Epidermal melanocyte (primary cell): ENCODE data around the gene PNPLA1.

Source experiments
- DNase-seq: peaks from one replicate; pipeline ENCODE4 v3.0.0; 2011; ENCODE audit warnings: low spot score; ENCODE audit not compliant: insufficient read length

Gene PNPLA1

DNA sequence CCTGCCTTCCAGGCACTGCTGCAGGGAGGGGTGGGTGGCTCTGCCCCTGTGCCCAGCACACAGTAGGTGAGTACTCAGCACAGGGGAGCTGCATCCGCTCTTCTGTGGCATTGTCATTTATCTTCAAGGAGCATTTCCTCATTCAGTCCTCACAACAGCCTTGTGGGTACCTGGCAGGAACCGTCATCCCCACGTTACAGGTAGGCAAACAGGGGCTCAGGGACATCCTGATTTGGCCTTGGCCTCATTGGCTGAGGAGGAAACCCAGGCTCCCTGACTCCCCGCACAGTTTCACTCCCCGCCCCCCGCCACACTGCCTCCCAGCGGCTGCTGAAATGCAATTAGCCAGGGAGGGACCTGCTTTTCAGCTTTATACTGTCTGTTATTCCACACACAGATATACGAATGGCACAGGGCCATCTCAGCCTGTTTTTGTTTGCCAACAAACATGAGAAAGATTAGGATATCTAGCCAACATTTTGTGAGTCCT lies 24.2 kb upstream of the PNPLA1 start:
- DNase-seq = no peak

DNA sequence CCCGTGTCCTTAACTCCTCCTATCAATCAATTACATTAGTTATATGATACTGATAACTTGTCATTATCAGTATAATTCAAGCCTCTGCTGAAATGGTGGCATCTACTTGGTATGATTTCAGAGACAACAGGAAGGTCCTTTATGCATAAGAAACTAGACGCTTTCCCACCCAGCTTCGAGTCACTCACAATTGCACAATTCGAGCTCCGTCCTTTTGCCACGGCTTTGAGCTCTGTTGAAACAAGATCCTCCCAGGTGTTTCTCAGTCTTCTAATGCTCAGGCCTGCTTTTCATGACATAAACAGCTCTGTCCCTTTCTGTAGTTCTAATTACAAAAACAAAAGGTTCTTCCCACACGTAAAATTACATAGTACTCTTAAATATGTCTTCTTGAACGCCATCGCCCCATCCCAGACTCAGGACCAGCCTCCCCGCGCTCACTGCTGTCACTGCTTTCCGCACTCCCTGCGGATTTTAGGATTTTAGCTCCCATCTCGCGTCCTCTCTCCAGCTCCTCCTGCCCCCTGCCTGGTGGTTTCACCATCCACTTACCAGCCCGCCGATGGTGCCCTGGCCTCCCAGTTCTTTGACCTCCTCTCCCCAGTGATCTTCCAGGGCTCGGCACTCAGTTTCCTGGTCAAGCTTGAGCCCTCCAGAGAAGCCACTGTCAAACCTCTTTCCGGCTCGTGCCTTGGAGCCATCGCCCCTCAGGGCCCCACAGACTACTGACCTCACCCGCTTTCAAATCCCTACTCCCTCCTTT lies 23.2 kb upstream of the PNPLA1 start:
- no peak for DNase-seq

DNA sequence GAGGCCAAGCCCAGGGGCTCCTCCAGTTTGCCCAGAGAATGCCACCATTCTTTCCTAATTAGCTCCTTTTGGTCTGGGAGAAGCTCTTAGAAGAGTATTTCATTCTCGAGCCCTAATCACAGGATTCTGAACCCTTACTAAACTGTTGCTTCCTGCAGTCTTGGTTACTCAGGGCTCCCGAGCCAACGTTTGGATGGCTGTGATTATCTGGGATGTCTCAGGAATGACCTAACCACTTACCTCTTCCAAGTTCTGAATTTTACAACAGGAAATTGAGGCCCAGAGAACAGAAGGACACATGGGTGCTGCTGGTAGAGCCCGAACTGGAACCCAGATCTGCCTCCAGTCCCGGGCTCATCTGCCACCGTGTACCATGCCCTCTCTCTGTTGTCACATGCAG lies 22.2 kb upstream of the PNPLA1 start:
- no peak for DNase-seq

DNA sequence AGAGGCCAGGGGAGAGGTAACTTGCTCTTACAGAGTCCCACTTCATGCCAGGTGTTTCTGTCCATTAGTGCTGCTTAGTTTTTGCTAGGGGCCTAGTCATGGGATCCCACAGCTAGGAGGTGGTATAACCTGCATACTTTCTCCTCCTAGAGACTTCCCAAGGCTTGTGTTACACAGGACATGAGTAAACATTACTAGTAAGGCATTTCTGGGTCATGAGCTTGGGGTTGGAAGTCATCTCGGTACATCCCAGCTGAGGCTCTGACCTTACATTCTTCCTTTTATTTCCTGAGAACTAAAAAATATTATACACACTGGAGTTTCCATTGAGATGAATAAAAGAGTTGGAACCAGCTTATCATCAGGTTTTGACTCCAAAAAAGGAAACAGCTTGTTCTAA lies 20.9 kb upstream of the PNPLA1 start:
- DNase-seq = no peak

DNA sequence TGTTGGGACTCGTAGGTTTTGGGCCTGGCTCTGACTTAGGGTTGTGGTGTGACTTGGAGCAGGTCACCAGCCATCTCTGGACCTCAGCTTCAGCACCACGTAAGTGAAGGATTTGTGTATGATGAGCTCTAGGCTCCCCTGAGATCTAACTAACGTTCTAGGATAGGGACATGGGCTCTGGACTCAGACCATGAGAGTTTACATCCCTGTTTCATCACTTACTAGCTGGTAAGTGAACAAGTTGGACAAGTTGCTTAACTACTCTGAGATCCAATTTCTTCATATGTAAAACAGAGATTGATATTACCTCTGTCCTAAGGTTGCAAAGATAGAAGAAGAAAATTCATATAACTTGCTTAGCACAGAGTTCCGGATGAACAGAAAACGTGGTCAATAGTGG lies 20.3 kb upstream of the PNPLA1 start:
- no peak for DNase-seq

DNA sequence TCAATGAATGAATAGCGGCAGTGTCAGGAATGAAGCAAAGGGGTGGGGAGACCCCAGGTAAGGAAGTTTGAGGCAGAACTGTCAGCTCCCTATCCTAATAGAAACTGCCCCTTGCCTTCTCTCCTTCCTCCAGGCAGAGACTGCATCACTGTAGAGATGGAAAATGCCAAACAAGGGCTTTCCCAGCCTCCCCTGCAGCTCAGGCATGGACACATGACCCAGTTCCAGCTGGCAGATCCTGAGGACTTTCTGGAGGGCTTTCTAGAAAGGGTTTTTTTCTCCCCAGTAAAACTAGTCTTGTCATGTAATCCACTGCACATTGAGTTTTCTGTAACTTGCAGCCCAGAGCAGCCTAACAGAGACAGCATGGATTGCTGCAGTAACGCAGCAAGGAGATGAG lies 17.9 kb upstream of the PNPLA1 start:
- DNase-seq = no peak

DNA sequence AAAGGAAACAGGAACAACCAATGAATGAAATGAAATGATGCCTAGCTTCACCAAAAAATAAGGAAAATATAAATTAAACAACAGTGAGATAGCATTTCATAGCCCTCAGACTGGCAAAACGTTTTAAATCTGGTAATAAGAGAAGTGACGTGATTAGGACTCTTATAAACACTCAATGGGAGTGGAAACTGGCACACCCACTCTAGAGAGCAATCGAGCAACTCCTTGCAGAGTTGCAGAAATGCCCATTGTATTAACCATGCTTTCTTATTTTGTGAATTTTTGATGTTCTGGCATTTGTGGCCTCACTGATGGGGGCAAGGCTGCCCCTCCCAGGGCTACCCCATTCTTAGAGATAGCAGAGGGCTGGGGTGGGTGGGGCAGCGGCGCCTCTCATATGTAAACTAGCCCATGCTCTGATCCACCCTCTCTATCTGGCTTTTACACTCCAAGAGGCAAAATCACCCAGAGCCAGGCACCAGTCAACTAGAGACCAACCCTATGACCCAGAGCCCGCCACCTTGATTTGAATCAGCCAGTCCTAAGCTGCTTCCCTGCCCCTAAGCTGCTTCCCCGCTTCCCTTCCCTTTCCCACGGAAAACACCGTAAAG lies 6.4 kb upstream of the PNPLA1 start:
- DNase-seq = no peak

DNA sequence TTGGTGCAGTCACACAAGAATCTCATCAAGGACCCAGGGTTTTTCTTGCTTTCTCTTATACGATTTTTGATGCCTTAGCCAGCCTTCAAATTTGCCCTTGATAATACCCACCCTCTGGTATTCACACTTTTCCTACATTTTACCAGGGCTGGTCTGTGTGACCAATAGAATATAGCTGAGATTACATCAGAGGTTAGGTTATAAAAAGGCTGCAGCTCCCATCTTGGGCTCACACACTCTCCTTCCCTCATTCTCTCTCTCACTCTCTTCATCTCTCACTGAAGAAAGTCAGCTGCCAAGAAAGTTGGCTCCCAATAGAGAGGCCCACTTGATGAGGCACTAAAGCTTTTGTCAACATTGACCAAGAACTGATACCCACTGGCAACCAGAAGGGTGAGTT lies 4.1 kb upstream of the PNPLA1 start:
- DNase-seq = no peak

DNA sequence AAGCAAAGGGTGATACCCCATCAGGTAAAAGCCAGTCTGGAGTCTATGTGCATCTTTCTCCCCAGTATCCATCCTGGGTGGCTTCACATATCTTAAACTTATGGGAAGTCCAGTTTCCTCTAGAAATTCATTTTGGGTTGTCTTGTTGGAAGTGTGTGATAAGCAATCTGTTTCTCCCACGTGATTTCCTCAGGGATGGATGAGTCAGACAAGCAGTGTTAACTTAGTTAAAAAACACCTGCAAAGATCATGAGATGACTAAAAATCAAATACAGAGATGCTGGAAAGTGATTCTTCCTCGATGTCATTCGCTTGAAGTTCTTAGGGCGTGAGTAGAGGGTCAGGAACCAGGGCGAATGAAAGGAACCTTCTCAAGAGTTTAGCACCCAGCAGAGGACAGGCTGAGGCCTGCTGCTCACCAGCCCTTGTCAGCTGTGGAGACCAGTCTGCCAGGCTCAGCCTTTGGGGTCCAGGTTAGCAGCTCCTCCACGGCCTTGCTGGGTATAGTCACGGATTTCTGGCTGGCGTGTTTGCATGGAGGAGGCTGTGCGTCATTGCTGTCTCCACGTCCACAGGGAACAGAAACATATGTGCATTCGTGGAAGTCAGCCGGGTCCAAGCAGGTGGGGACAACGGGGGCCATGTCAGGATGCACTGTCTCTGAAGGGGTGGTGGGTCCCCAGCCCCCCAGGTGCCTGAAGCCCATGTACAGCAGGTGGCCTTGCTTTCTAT lies 2.8 kb upstream of the PNPLA1 start:
- no peak for DNase-seq

DNA sequence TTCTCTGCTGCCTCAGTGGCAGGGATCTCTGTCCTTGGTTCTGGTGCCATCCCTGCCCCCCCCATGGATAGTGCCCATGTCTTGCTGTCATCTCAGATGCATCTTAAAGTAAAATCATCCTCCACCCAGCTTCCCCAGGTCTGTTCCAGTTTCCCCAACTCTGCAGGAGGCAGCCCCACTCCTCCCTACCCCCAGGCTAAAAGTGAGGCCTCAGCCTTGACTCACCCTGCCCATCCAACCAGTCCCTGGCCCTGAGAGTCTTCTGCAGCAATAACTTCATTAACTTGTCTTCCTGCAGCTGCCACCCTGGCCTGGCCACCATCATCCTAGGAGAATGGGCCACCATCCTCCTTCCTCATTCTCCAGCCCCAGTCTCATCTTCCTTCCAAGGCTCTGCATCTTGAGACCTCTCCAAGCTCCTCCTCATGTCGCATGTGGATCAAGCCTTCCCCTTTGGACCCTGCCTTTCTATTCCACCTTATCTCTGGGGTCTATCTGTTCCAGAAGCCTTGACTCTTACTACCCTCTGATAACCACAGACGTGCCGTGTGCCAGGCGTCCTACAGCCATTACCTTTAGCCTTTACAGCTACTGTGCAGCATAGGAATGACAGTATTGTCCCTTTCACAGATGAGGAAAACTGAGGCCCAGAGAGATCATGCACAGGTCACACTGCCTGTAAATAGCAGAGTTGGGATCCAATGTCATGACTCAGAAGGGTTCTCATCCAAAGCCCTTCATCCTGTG lies 2.0 kb upstream of the PNPLA1 start:
- no peak for DNase-seq

DNA sequence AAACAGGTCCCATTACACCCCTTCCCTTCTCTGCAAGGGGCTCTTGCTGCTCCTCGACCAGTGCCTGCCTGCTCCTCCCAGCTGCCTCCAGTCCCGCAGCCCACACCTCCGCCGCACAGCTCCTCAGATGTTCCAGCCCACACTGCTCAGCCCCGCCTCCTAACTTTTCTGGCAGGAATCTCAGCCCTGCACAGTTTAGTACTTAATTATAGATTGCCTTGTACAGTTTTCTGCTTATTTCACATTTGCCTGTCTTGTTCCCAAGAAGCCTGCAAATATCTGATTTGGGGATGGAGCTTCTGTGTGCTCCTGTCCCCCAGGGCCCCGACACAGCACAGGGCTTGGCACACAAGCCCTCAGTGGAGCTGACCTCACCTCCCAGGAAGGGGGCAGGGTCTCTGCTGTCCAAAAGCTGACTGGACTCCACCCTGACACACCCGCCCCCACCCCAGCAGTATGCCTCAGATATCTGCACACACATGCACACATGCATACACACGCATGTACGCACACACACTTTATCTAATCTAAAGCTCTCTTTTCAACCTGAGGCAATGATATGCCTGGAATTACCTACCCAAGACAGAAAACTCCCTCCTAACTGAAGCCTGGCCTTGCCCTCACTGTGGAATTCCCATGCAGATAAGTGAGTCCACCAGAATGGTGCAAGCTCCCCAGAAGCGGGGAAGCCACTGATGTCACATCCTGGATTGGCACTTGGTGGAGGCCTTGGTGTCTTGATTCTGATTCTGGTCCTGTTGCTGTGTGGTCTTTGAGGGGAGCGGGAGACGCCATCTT lies 1.2 kb upstream of the PNPLA1 start:
- no peak for DNase-seq

DNA sequence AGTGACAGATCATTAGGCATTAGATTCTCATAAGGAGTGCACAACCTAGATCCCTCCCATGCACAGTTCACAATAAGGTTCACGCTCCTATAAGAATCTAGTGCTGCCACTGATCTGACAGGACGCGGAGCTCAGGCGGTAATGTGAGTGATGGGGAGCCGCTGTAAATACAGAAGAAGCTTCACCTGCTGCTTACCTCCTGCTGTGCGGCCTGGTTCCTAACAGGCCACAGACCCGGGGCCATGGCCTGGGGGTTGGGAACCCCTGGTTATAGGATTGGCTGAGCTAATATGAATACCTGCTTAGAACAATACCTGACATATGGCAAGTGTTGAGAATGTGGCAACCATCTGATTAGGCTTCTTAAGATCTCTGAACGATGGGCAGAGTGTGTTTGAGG lies 2.4 kb downstream of the PNPLA1 start:
- no peak for DNase-seq

DNA sequence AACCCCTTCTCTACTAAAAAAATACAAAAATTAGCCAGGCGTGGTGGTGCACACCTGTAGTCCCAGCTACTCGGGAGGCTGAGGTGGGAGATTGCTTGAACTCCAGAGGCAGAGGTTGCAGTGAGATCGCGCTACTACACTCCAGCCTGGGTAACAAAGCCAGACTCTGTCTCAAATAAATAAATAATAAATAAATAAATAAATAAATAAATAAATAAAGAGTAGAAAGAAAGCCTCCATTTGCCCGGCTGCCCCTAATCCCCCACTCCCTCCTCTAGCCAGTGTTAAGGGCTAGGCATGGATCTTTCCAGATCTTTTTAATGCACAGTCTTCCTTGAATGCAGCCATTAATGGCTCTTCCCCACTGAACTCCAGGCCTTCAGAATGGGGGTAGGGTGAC lies 3.2 kb downstream of the PNPLA1 start:
- no peak for DNase-seq

DNA sequence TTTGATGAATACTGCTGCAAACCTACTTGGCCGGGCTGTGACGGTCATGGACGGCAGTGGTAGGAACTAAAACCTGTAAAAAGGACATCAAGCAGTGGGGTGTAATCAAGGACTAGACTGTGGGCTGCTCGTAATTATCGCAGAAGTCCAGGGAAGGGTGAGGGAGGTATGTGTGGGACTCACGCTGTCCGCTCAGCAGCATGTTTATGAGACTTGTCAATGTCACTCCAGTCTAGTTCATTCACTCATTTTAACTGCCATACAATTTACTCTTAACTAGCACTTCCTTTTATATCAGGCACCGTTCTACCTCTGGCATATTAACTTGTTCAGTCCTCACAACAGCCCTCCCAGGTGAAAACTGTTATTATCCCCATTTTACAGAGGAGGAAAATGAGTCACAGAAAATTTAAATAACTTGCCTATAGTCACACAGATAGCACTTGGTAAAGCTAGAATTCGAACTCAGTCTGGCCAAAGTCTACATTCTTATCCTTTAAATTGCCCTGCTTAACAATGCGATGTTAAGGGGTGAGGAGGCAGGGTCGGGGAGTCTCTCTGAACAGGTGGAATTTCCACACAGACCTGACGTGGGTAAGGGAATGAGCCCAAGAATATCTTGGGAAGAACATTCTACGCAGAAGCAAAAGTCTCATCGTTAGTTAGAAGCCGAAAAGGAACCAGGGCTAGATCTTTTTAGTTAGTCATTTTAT lies 4.1 kb downstream of the PNPLA1 start:
- DNase-seq = no peak

DNA sequence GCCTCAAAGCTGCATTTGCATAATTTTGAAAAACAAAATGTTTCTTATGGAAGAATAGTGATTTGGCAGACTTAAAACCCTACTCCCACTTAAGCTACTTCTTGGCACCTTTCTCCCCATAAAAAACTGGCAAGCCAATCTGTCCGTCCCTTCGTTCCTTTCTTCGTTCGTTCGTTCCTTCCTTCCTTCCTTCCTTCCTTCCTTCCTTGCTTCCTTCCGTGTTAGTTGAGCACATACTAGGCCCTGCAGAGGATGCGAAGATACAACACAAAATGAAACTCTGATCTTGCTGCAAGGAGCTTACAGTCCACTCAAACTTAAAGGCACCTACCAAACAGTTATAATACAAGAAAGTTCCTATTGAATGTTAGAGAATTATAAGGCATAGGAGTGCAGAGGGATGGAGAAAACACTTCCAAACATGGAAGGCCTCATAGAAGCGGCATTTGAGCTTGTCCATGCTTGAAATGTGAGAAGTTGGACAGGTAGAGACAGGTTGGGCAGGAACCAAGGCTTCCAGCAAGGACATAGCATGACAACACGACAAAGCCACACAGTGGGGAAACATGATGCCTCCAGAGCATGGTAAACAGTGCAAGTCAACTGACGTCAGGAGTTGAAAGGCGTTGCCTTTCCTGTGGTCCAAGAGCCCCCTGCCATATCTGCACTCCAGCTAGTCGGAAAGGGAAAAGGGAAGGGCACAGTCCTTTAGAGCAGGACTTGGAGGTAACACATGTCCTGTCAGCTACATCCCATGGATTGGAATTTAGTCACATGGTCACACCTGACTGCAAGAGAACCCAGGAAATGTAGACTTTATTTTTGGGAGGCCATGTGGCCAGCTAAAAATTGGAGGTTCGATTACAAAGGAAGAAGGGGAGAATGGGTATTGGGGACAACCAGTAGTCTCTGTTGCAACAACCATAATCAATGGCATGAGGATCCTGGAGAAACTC lies 7.0 kb downstream of the PNPLA1 start:
- no peak for DNase-seq

DNA sequence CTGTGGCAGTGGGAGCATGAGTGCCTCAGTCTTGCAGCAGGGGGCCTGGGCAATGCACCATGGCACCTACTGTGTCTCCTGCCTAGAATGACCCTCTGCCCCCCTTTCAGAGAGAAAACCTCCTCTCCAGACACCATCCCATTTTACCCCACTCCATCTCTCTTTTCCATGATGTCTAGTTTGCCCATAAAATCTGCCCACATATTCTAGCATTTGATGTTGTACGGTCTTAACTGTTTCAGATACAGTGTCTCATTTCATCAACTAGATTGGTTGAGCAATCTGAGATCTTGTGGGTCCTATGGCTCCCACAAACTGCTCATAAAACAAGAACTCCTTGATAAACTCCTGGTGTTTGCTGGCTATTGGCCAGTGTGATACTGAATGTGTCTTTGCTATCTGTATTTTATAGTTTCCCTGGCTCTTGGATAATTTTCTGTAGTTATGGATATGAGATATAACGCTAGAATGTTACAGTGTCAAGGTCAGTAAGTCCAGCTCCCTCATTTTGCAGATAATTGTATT lies 8.1 kb downstream of the PNPLA1 start:
- DNase-seq = no peak

DNA sequence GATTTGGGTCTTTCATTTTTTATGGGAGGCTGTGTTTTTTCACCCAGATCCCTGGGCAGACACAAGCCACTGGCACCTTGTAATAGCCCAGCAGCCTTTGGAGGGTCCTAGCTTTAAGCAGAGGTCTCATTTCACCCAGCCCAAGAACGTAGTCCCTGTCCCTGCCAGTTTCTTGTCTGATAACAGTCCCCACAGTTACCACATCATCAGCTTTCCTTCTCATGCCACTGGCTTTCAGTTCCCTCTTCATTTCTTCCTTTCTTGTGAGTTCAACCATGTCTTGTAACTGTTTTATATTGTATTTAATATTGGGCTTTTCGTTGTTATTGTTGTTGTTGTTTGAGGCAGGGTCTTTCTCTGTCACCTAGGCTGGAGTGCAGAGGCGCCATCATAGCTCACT lies 10.6 kb downstream of the PNPLA1 start:
- no peak for DNase-seq

DNA sequence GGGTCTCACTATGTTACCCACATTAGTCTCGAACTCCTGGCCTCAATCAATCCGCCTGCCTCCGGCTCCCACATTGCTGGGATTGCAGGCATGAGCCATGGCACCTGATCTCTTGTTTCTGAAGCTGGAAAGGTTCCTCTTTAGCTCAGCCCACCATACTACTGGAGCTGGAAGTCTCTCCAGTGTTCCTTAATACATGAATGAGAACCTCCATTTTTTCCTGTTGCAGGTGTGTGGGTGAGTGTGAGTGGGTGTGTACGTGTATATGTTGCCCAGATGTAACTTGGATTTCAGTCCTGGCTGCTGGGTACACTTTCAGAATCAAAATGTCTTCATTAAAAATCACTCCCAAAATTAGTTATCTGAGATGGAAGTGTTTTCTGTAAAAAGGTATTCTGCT lies 11.1 kb downstream of the PNPLA1 start:
- DNase-seq = no peak

DNA sequence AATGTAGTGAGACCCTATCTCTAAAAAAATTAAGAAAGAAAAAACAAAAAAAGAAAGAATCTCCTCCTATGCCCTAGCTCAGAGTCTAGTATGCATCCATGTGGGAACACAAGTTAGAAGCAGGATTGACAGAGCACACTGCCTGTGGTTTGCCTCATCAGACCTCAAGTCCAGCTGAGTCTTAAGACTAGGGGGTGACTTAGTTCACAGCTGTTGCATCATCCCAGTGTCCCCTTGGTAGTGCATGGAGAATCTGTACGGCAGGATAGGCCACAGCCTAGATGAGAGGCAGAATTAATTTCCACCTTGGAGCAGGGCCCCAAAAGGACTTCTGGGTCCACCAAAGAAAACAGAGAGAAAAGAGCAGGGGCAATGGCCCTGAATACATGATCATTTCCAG lies 13.7 kb downstream of the PNPLA1 start:
- DNase-seq = no peak
